NK-92 treated with Interleukin-12 subunit alpha and Interleukin-12 subunit beta, amount 100 ng/mL, for 24 hours (cell line): ENCODE data around the gene KIRREL2.
A peak's percentile ranks its signal among the peaks of the same experiment; 100 is the strongest.
"Not testable (repeated sequence)": the region's sequence is repeated elsewhere in the genome, so short reads cannot be mapped to it uniquely, and the experiment has no call there.

ENCODE experiments used
- DNase-seq: peaks from one replicate; lab custom pipeline; 2025; lab: John Stamatoyannopoulos, UW

KIRREL2 gene

DNA sequence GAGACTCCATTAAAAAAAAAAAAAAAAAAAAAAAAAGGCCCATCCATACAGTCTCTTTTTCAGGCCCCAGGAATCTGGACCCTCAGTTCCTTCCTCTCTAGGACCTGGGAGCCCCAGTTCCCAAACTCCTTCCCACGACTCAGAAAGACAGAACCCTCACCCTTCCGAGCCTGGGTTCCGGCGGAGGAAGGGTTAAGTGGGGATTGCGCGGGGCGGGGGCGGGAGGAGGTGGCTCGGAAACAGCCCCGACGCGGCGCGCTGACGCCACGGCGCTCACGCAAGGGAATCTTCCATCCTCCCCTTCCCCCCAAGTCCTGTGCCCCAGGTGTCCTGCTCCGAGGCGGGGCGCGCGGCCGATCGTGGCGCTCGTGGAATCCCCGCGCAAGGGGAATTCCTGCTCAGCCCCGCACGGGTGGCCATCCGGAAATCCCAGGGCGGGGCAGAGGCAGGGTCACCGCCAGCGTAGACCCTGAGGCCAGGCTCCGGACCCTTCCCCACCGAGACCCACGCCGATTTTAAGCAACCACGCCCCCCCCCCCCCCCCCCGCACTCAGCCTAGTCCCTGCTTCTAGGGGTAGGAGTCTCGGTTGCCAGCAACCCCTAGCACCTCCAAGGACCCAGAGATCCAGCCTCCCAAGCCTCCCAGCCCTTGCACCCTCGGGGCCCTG is 43.0 kb downstream of the KIRREL2 start:
- DNase-seq = peak; percentile 77

DNA sequence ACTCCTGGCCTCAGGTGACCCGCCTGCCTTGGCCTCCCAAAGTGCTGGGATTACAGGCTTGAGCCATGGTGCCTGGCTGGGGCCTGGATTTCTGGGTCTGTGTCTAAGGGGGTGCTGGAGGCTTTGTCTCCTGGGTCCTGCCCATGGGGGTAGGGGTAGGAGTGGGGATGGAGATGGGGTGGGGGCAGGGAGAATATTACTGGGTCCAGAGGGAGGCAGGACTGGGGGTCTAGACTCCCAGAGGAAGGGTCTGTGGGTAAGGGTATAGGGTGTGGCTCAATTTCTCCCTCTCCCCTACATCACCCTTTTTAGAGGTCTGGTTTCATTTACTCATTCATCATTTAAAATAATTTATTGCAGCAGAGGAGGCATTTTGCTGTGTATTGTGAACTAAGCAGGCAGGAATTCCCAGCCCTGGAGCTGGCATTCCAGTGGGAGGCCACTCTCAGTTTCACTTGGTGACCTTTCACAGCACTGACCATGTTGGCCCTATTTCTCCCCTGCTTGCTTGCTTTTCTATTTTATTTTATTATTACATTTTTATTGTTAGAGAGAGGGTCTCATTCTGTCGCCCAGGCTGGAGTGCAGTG is 44.4 kb downstream of the KIRREL2 start:
- no peak for DNase-seq

DNA sequence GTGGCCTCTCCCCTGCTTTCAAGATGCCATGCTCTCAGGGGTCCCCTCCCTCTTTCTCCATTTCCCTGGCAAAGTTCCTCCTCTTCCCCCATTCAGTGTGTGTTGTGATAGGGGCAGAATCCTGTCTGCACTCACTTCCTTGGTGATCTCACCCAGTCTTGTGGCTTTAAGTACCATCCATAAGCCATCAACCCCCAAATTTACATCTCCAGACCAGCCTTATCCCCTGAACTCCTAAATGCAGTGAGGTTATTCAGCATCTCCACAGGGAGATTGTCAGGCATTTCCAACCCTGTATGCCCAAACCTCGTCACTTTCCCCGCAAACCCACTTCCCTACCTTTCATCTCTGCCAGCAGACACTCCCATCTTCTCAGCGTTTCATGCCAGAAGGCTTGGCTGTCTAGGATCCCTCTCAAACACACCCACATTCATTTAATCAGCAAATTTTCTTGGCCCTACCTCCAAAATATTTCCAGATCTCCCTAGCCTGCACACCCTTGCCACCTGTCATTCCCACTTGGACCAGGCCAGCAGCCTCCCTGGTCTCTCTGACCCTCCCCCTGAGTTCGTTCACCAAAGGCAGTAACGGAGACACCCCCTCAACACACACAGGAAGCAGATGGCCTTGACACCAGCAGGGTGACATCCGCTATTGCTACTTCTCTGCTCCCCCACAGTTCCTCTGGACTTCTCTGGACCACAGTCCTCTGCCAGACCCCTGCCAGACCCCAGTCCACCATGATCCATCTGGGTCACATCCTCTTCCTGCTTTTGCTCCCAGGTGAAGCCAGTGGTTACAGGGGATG is 45.3 kb downstream of the KIRREL2 start, which contains the start of gene HCST:
Gene HCST (plus strand): TSS at position 676 of the 808 bp plus-strand sequence. CDS start 65 bp downstream, at position 741.
- peak; percentile 49 for DNase-seq

DNA sequence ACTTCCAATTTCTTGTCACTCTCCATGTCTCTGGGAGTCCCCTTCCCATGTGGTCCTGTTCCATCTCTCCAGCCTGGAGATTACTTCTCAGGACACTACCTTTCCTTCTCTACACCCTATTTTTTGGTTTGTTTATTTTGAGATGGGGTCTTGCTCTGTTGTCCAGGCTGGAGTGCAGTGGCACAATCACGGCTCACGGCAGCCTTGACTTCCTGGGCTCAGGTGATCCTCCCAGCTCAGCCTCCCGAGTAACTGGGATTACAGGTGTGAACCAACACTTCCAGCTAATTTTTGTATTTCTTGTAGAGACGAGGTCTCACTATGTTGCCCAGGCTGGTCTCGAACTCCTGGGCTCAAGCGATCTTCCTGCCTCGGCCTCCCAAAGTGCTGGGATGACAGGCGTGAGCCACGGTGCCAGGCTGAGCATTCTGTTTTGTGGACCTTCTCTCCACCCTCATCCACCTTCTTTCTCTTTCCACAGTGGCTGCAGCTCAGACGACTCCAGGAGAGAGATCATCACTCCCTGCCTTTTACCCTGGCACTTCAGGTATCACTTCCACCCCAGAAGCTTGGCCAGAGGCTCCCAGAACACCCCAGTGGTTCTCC is 46.3 kb downstream of the KIRREL2 start:
- DNase-seq = no peak

DNA sequence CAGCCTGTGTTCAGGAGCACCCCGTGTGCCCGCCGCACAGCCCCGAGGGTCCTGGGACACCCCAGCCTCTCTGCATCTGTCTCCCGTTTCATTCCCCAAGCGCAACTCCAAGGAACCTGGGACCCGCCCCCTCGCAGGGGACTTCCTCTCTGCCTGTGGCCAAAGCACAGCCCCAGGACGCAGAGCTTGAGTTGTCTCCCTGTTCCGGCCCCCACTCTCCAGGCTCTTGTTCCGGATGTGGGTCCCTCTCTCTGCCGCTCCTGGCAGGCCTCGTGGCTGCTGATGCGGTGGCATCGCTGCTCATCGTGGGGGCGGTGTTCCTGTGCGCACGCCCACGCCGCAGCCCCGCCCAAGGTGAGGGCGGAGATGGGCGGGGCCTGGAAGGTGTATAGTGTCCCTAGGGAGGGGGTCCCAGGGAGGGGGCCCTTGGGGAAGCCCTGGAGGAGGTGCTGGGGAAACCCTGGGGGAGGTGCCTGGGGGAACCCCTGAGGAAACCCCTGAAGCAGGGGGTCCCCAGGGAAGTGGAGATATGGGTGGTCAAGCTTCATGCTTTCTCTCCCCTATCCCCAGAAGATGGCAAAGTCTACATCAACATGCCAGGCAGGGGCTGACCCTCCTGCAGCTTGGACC is 47.0 kb downstream of the KIRREL2 start:
- peak; percentile 94 for DNase-seq

DNA sequence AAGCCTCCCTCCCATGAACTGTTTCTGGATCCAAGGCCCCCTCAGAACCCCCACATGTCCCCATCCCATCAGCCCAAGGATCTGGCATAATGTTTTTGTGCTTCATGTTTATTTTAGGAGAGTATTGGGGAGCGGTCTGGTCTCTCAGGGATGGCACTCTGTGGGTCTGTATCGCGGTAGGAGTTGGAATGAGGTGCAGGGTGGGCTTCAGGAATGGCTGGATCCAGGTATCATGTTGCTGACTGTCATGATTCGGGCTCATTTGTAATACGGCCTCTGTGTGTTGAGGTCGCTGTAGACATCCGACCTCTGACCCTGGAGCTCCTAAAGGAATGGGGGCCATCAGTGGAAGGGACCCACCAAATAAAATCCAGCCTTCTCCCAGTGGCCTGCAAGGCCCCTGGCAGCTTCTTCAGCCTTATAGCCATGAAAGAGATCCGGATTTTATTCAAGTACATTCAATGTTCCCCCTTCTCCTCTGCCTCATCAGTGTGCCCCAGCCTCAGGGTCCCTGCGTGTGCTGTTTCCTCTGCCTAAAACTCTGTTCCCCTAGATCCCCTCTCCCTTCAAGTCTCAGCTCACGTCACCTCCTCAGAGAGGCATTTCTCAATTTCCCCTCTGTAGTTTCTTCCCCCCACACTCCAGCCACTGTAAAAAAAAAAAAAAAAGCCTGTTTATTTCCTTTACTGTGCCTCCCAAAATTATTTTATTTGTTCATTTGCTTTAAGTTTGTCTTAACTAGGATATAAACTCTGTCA is 47.8 kb downstream of the KIRREL2 start:
- no peak for DNase-seq

DNA sequence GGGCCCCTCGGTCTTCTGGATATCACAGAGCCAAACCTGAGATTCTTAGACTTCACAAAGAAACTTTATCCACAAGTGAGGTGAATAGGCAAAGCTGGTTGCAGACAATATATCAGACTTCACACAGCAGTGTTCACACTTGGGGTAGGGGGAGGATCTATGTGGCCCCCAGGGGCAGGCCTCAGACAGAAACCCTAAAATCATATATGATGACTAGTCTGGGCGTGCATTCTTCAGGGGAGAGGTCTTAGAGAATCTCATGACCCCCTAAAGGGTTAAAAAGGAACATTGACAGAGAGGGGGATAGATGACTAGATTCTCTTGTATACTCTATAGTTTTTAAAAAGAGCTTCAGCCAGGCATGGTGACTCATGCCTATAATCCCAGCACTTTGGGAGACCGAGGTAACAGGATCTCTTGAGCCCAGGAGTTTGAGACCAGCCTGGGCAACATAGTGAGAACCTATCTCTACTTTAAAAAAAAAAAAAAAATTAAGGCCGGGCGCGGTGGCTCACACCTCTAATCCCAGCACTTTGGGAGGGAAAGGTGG is 48.5 kb downstream of the KIRREL2 start:
- DNase-seq = no peak

DNA sequence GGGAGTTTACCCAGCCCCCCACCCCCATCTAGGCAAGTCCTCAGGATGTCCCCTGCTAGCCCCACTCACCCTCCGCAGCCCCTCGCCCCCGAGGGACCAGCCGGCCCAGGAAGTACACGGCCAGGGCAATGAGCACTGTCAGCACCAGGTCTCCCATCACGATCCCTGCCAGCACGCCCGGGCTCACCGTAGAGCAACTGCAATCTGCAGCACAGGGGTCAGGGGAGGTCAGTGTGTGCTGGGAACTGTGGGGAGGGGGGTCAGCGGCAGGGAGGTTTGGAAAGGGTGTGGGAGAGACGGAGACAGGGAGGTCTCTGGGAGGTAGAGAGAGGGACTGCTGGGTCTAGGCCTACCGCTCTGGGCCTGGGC is 50.6 kb downstream of the KIRREL2 start:
- DNase-seq = no peak

DNA sequence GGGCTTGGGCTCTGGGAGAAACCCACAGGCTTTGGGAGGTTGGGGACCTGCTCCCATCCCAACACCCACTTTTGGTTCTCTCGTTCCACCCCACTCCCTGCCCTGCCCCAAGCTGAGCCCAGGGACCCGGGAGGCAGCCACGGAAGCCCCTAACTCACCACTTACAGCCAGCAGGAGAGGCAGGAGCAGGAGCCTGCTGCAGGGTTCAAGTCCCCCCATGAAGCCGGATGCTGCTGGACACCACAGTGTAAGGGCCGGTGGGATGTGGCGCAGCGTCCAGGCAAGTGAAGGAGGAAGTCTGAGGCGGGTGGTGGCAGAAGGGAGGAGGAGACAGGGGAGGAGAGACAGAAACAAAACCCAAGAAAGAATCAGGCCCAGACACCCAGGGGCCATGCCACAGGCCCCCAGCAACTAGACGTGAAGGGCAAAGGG is 51.3 kb downstream of the KIRREL2 start, which contains the start of gene TYROBP:
Gene TYROBP (minus strand): TSS at position 286 of the 432 bp plus-strand sequence. CDS start 67 bp downstream, at position 219.
- no peak for DNase-seq

DNA sequence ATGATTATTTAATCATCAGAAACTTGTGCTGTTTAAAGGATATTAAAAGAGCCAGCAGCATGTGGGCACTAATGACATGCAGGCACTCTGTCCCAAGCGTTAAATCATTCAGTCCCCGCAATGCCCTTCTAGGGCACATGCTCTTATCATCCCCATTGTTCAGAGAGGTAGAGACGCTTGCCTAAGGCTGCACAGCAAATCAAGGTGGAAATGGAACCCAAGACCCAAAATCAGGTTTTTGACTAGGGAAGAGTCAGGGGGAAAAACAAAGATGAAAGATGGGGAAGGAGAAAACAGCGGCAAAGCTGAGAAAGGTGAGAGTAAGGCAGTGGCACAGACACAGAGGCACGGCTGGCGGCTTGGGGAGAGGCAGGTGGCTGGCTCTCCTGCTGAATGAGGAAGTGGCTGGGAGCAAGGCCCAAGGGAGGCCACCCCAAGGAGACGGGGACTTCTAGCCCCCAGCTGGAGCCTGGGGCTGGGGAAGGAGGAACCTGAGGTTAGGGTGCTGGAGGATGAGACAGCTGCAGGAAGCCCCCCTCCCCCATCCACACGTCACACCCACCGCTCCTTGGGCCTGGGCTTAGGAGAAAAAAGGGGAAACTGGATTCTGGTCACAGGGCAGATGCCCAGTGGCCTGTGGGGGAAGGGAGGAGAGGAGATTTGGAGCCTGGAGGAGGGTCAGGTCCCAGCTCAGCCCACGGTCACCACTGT is 52.4 kb downstream of the KIRREL2 start:
- no peak for DNase-seq

DNA sequence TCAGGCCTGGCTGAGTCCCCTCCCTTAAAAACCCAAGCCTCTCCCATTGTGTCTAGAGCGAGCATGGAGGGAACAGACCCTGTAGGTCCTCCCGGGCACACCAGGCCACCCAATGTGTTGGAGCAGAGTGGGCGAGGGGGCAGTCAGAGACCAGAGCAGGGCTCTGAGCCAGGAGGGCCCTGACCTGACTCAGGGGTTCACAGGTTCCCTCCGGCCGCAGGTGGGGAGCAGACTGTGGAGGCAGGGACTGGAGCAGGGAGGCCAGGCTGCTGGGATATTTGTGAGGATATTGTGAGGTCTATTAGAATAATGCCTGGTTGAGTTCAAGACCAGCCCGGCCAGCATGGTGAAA is 52.9 kb downstream of the KIRREL2 start:
- no peak for DNase-seq

DNA sequence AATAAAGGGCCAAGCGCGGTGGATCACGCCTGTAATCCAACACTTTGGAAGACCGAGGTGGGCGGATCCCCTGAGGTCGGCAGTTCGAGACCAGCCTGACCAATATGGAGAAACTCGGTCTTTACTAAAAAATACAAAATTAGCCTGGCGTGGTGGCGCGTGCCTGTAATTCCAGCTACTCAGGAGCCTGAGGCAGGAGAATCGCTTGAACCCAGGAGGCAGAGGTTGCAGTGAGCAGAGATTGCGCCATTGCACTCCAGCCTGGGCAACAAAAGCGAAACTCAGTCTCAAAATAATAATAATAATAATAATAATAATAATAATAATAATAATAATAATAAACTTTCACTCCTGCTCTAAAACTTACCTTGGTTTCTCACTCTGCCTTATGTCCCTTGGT is 53.6 kb downstream of the KIRREL2 start:
- not testable (repeated sequence) for DNase-seq

DNA sequence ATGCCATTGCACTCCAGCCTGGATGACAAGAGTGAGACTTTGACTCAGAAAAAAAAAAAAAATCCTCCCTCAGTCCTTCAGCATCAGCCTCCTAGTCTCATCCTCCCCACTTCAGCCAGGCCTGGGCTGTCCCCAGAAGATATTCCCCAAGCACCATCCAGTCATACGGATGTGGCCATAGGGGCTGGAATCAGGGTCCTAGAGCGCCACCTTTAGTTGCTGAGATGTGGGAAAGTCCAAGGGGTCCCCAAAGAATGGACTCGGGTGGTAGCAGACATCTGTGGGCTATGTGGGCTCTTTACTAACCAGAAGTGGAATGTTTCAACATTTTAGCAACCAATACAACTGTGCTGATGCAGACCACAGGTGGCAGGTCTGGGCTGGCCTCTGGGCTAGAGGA is 54.5 kb downstream of the KIRREL2 start:
- no peak for DNase-seq

DNA sequence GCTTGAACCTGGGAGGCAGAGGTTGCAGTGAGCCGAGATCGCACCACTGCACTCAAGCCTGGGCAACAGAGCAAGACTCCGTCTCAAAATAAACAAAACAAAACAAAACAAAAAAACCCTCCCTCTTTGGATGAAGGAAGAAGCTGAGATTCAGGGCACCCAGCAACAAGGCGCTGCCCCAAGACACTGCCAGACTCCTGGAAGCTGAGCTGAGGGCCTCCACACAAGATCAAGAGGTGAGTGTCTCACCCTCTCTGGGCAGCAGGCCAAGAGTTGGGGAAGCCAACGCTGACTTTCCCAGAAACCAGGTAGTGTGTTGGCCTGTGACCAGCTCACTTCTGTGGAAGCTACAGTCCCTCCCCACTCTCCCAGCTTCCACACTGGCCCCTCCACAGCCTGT is 55.1 kb downstream of the KIRREL2 start:
- no peak for DNase-seq

DNA sequence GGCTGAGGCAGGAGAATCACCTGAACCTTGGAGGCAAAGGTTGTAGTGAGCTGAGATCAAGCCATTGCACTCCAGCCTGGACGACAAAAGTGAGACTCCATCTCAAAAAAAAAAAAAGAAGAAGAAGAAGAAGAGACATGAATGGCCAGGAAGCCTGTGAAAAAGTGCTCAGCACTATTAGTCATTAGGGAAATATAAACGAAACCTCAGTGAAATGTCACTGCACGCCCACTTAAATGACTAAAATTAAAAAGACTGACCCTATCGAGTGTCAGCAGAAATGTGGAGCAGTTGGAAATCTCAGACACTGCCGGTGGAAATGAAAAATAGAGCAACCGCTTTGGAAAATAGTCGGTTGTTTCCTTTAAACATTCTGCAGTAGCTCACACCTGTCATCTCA is 56.9 kb downstream of the KIRREL2 start:
- DNase-seq = no peak

DNA sequence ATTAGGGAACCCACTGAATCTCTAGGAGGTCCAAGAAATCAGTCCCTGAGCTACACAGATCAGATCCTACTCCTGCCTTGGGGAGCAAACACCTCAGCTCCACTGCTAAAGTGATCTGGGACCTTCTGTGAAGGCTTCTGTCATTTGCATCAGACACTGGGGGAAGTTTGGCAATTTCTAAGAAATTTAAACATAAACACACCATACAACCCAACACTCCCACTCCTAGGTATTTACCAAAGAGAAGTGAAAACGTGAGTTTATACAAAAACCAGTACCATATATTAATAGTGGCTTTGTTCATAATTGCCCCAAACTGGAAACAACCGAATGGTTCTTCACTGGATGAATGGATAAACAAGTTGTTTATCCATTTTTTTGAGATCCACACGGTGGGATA is 58.7 kb downstream of the KIRREL2 start:
- DNase-seq = no peak
